HepG2 (cell line): ENCODE data around the gene CAMSAP3. TPM values are rescaled to one million over a fixed set of nuclear protein-coding genes. Genes with fewer than 3 reads are reported as not detected.
A peak's percentile ranks its signal among the peaks of the same experiment; 100 is the strongest.

Experiments
- ARID4A ChIP-seq: sonication (generic); formaldehyde crosslinking; IDR thresholded peaks from 2 replicates; pipeline ENCODE4 v1.5.0; 2020; ENCODE audit warnings: mild to moderate bottlenecking, missing genetic modification reagents, borderline replicate concordance
- BCL6 ChIP-seq: IDR thresholded peaks from 2 replicates; pipeline ENCODE4 v1.6.1; 2016; ENCODE audit warnings: missing genetic modification reagents, missing compliant biosample characterization
- CREM ChIP-seq, 2 experiments: sonication (generic) in 1 of 2; formaldehyde crosslinking in 1 of 2; IDR thresholded peaks; 2 replicates each; pipeline versions ENCODE4 v1.4.0 to v1.6.1; 2016 to 2020; ENCODE audit warnings: antibody characterized with exemption in 1 of 2, mild to moderate bottlenecking in 1 of 2, missing genetic modification reagents in 1 of 2
- HES4 ChIP-seq: sonication (generic); formaldehyde crosslinking; IDR thresholded peaks from 2 replicates; pipeline ENCODE4 v1.9.0; 2021; ENCODE audit warnings: mild to moderate bottlenecking, missing genetic modification reagents, borderline replicate concordance
- HIC2 ChIP-seq: sonication (generic); formaldehyde crosslinking; IDR thresholded peaks from 2 replicates; pipeline ENCODE4 v1.9.0; 2022; ENCODE audit warnings: low read depth, missing genetic modification reagents
- HNRNPLL ChIP-seq: fragments of 200-400 bp; formaldehyde crosslinking; IDR thresholded peaks from 2 replicates; pipeline ENCODE4 v1.6.1; 2017; ENCODE audit warnings: mild to moderate bottlenecking, low read depth, low read length; ENCODE audit not compliant: poor library complexity, severe bottlenecking
- MTA1 ChIP-seq: sonication (generic); formaldehyde crosslinking; IDR thresholded peaks from 2 replicates; pipeline ENCODE4 v1.4.0; 2020; ENCODE audit warnings: missing genetic modification reagents, mild to moderate bottlenecking, borderline replicate concordance
- NRL ChIP-seq: sonication (generic); formaldehyde crosslinking; IDR thresholded peaks from 2 replicates; pipeline ENCODE4 v1.5.0; 2020; ENCODE audit warnings: missing genetic modification reagents, mild to moderate bottlenecking, moderate library complexity, borderline replicate concordance
- SALL2 ChIP-seq: sonication (generic); formaldehyde crosslinking; IDR thresholded peaks from 2 replicates; pipeline ENCODE4 v1.8.1; 2023; ENCODE audit warnings: mild to moderate bottlenecking, missing genetic modification reagents, inconsistent platforms
- ZNF142 ChIP-seq: sonication (generic); formaldehyde crosslinking; IDR thresholded peaks from 2 replicates; pipeline ENCODE4 v1.4.0; 2020; ENCODE audit warnings: missing genetic modification reagents
- ZNF264 ChIP-seq: sonication (generic); formaldehyde crosslinking; IDR thresholded peaks from 2 replicates; pipeline ENCODE4 v1.4.0; 2020; ENCODE audit warnings: missing genetic modification reagents
- ZNF3 ChIP-seq: IDR thresholded peaks from 2 replicates; pipeline ENCODE4 v1.7.0; 2017; ENCODE audit warnings: inconsistent platforms
- ZNF570 ChIP-seq: sonication (generic); formaldehyde crosslinking; IDR thresholded peaks from 2 replicates; pipeline ENCODE4 v1.4.0; 2020; ENCODE audit warnings: mild to moderate bottlenecking, missing genetic modification reagents, borderline replicate concordance
- ZNF740 ChIP-seq: sonication (generic); formaldehyde crosslinking; IDR thresholded peaks from 2 replicates; pipeline ENCODE4 v1.4.0; 2020; ENCODE audit warnings: missing genetic modification reagents
- ZNF761 ChIP-seq: sonication (generic); formaldehyde crosslinking; conservative IDR thresholded peaks from 2 replicates; pipeline ENCODE4 v1.4.0; 2020; ENCODE audit warnings: mild to moderate bottlenecking, missing genetic modification reagents
- polyA plus RNA-seq, 8 experiments: library from polyadenylated mRNA; depleted of rRNA in 3 of 8; stranded (reverse) in 7 of 8; unstranded in 1 of 8; fragments of >200 nt; fragmentation: Illumina TruSeq in 4 of 8; extraction: Trizol in 4 of 8; gene quantifications; 2 replicates each; pipeline versions ENCODE4 v1.2.1 to v1.2.3, GENCODE V29; 2011 to 2016; ENCODE audit warnings: low read depth in 4 of 8, missing spikeins in 1 of 8, mixed read lengths in 1 of 8; ENCODE audit not compliant: insufficient read depth in 1 of 8
- total RNA-seq, 5 experiments: library from RNA; depleted of rRNA; stranded (reverse); fragments of >200 nt; fragmentation: Illumina TruSeq; extraction: Trizol; gene quantifications; 2 replicates each; pipeline ENCODE4 v1.2.3, GENCODE V29; 2016; ENCODE audit warnings: low read depth in 1 of 5

The CAMSAP3 gene
- total and polyA plus RNA-seq, 2 of the 13 experiments (the other 11 are each of a cell fraction or from before 2014, with no cell fraction given), result 10.8 to 11.8 TPM

- TF ChIP-seq ARID4A (CRISPR knock-in tag) (peak; percentile 82), MTA1 (CRISPR knock-in tag) (no peak), ZNF3 (no peak), HNRNPLL (peak; percentile 25), ZNF740 (CRISPR knock-in tag) (peak; percentile 35; the same call in 1 of the 2 replicates), CREM (IDR thresholded peaks at IDR 0.05) (no peak), CREM (CRISPR knock-in tag; IDR thresholded peaks at IDR 0.05) (no peak), SALL2 (0 out of 2 replicates have a peak, but pooled peaks have one; percentile 65), ZNF570 (CRISPR knock-in tag) (no peak), BCL6 (no peak), ZNF142 (CRISPR knock-in tag) (peak; percentile 55; the same call in 1 of the 2 replicates), NRL (CRISPR knock-in tag) (no peak), HIC2 (CRISPR knock-in tag) (no peak), ZNF761 (CRISPR knock-in tag) (peak; percentile 71; the same call in 1 of the 2 replicates), HES4 (CRISPR knock-in tag) (peak; percentile 54; the same call in 1 of the 2 replicates), ZNF264 (no peak)
These were observed 41.2 kb downstream of the CAMSAP3 start, which contains the start of gene STXBP2 (continued) for GRCh38 chr19:7636691-7637373.
